Tibial nerve (tissue), 4 donors: ENCODE results near the gene LTF. TPM values are rescaled to one million over a fixed set of nuclear protein-coding genes. Genes with fewer than 3 reads are reported as not detected.

ENCODE experiments used
- DNase-seq, 2 donors: peaks; one replicate each; pipeline ENCODE4 v3.0.0-alpha.2; 2019; ENCODE audit warnings: low spot score in 2 of 2
- H3K27ac ChIP-seq, 4 donors: fragments of 200-600 bp; sonication (generic) in 3 of 4; one replicate each; pipeline ENCODE4 v1.5.1; 2017 to 2019; ENCODE audit warnings: mild to moderate bottlenecking in 1 of 4
- H3K27me3 ChIP-seq, 2 donors: fragments of 200-600 bp; sonication (generic) in 1 of 2; one replicate each; pipeline versions ENCODE4 v1.5.1 to v1.6.0; 2017 to 2019
- H3K36me3 ChIP-seq, 3 donors: fragments of 200-600 bp; sonication (generic); one replicate each; pipeline ENCODE4 v1.5.1; 2018 to 2019
- H3K4me1 ChIP-seq, 4 donors: fragments of 200-600 bp; sonication (generic) in 3 of 4; one replicate each; pipeline ENCODE4 v1.5.1; 2017 to 2019
- H3K4me3 ChIP-seq, 4 donors: fragments of 200-600 bp; sonication (generic) in 3 of 4; one replicate each; pipeline ENCODE4 v1.5.1; 2017 to 2019; ENCODE audit warnings: mild to moderate bottlenecking in 1 of 4, moderate library complexity in 1 of 4
- H3K9me3 ChIP-seq, 4 donors: fragments of 200-600 bp; sonication (generic) in 3 of 4; one replicate each; pipeline ENCODE4 v1.5.1; 2017 to 2019
- CTCF ChIP-seq, 5 experiments: fragments of 200-600 bp in 3 of 5; fragments of 450-650 bp in 2 of 5; sonication (generic) in 3 of 5; IDR thresholded peaks; one replicate each; pipeline ENCODE4 v1.5.1; 2016 to 2019; ENCODE audit warnings: antibody characterized with exemption in 5 of 5, mild to moderate bottlenecking in 3 of 5, moderate library complexity in 2 of 5
- EP300 ChIP-seq, 2 donors: sonication (generic); formaldehyde crosslinking; IDR thresholded peaks; one replicate each; pipeline ENCODE4 v1.6.1; 2017; ENCODE audit warnings: antibody characterized with exemption in 2 of 2, mild to moderate bottlenecking in 1 of 2
- POLR2A ChIP-seq, 2 donors: fragments of 450-650 bp; IDR thresholded peaks; one replicate each; pipeline ENCODE4 v1.6.1; 2017; ENCODE audit warnings: antibody characterized with exemption in 2 of 2, mild to moderate bottlenecking in 2 of 2, moderate library complexity in 2 of 2
- WGBS, 2 donors: methylation state at CpG; one replicate each; pipeline ENCODE4 v1.1.5; 2018; 5-methylcytosine and 5-hydroxymethylcytosine counted together
- total RNA-seq, 4 donors: library from RNA; depleted of rRNA; stranded (reverse); fragments of >200 nt; gene quantifications; one replicate each; pipeline ENCODE4 v1.1.0, GENCODE V29; 2016

Gene LTF
- total RNA-seq, 4 donors from 2014 or later: 0.30 to 1.2 (median 0.42) TPM; not detected in 1

DNA sequence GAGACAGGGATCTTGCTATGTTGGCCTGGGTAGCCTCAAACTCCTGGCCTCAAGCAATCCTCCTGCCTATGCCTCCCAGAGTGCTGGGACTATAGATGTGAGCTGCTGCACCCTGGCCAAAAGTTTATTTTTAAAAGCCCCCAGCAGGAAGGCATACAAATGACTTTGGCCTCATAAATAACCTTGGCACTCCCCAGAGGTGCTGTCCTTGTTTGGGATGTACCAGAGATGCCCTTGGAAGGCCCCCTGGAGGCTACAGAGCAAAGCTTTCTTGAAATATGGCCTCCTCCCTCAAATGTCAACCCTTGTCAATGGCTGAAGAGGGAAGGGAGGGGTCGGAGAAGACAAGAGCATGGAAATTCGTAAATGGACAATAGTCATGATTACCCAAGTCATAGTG, 19.1 kb upstream of the LTF start:
- Histone ChIP-seq H3K9me3 (no peaks in the 10 kb centered on the region), H3K27me3 (peaks cover 0 to 4% of the 10 kb centered on the region in 2 donors), H3K27ac (no peak overlapping the region), H3K4me1 (peaks cover 0 to 3% (median 1%) of the 10 kb centered on the region in 4 donors), H3K4me3 (no peak overlapping the region), H3K36me3 (no peaks in the 10 kb centered on the region)
- WGBS, 2 donors: 88 to 89% methylated on average over 2 of the region's 2 CpGs
- no peak for DNase-seq
- TF ChIP-seq POLR2A (IDR thresholded peaks at IDR 0.05) (no peak), CTCF (IDR thresholded peaks at IDR 0.05) (no peak), EP300 (IDR thresholded peaks at IDR 0.05) (no peak)

DNA sequence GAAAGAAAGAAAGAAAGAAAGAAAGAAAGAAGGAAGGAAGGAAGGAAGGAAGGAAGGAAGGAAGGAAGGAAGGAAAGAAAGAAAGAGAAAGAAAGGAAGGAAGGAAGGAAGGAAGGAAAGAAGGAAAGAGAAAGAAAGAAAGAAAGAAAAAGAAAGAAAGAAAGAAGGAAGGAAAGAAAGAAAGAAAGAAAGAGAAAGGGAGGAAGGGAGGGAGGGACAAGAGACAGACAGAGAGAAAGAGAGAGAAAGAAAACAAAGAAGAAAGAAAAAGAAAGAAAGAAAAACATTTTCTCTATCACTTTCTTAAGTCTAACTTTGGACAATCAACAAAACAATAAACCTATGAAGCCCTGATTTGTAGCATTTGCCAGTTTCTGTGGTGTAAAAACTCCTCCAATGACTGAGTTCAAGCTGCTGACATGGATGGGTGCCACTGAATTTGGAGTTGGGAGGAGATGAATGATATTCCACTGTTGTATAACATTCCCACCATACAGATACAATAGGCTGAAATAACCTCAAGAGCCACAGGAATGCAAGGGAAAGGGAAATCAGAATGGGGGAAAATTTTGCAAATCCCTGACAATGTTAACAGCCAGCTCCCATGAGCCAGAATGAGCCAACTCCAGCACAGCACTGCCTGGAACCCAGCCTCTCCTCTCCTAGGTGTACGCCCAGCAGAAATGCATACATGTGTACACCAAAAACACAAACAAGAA, 18.1 kb upstream of the LTF start:
- Histone ChIP-seq H3K36me3 (no peaks in the 10 kb centered on the region), H3K4me3 (no peak overlapping the region), H3K27ac (no peak overlapping the region), H3K4me1 (no peaks in the 10 kb centered on the region), H3K27me3 (peaks cover 0 to 2% of the 10 kb centered on the region in 2 donors), H3K9me3 (no peaks in the 10 kb centered on the region)
- WGBS, 2 donors: 71 to 89% methylated on average over 1 of the region's 1 CpG
- DNase-seq: no peak
- no peak for TF ChIP-seq CTCF (IDR thresholded peaks at IDR 0.05)
- no peak for TF ChIP-seq POLR2A (IDR thresholded peaks at IDR 0.05)
- TF ChIP-seq EP300 (IDR thresholded peaks at IDR 0.05): no peak

- no peak for DNase-seq
- no peaks in the 10 kb centered on the region for H3K4me1 ChIP-seq
- H3K36me3 ChIP-seq: no peaks in the 10 kb centered on the region
- no peaks in the 10 kb centered on the region for H3K9me3 ChIP-seq
- 85 to 90% methylated on average over 4 of the region's 4 CpGs for WGBS, 2 donors
- H3K27me3 ChIP-seq: peaks cover 0 to 5% of the 10 kb centered on the region in 2 donors
- H3K4me3 ChIP-seq: no peak overlapping the region
- H3K27ac ChIP-seq: no peak overlapping the region
- TF ChIP-seq POLR2A (IDR thresholded peaks at IDR 0.05): no peak
- TF ChIP-seq CTCF (IDR thresholded peaks at IDR 0.05): no peak
- TF ChIP-seq EP300 (IDR thresholded peaks at IDR 0.05): no peak
Observed at GRCh38 chr3:46481636-46482035, 16.9 kb upstream of the LTF start.

- no peak for DNase-seq
- no peak for TF ChIP-seq POLR2A (IDR thresholded peaks at IDR 0.05)
- TF ChIP-seq EP300 (IDR thresholded peaks at IDR 0.05): no peak
- TF ChIP-seq CTCF (IDR thresholded peaks at IDR 0.05): no peak
- no peak overlapping the region for H3K4me3 ChIP-seq
- no peaks in the 10 kb centered on the region for H3K36me3 ChIP-seq
- no peaks in the 10 kb centered on the region for H3K4me1 ChIP-seq
- WGBS, 2 donors: 53 to 56% methylated on average over 6 of the region's 6 CpGs
- peaks cover 0 to 5% of the 10 kb centered on the region in 2 donors for H3K27me3 ChIP-seq
- no peaks in the 10 kb centered on the region for H3K9me3 ChIP-seq
- no peak overlapping the region for H3K27ac ChIP-seq
Observed at GRCh38 chr3:46480491-46481195, 15.9 kb upstream of the LTF start.

- TF ChIP-seq CTCF (IDR thresholded peaks at IDR 0.05) (no peak), POLR2A (IDR thresholded peaks at IDR 0.05) (no peak), EP300 (IDR thresholded peaks at IDR 0.05) (no peak)
- no peak for DNase-seq
- Histone ChIP-seq H3K27ac (no peak overlapping the region), H3K27me3 (peaks cover 0 to 5% of the 10 kb centered on the region in 2 donors), H3K4me3 (no peak overlapping the region), H3K4me1 (no peaks in the 10 kb centered on the region), H3K36me3 (no peaks in the 10 kb centered on the region), H3K9me3 (peaks cover 0 to 6% (median 1%) of the 10 kb centered on the region in 4 donors)
- 76 to 81% methylated on average over 5 of the region's 5 CpGs for WGBS, 2 donors
Observed at GRCh38 chr3:46479696-46480095, 15.0 kb upstream of the LTF start.
